Stimulated activated CD4-positive, alpha-beta T cell treated with anti-CD3 and anti-CD28 coated beads, Interleukin-12 subunit alpha, Interleukin-12 subunit beta, amount 100 ng/mL, for 4 hours (primary cell): ENCODE measurements around the gene FSIP1.

Experiments used
- DNase-seq: peaks from one replicate; pipeline ENCODE4 v3.0.0-alpha.2; 2020

Gene FSIP1

DNA sequence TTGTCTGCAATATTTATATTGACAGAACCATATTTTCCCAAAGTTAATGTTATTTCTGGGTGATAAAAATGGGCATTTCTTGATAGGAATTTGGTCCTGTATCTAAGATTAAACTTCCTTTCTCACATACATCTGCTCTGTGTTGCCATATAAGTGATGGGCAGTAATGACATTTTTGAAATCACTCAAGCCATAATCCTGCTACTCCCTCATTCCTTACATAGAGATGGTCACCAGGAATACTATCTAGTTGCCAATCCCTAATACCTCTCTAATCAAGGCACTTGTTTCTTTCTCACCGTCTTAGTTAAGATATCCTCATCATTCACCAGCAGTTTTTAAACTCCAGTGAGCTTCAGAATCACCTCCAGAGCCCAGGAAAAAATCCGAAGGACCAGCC lies 68.4 kb downstream of the FSIP1 start:
- DNase-seq, result no peak

DNA sequence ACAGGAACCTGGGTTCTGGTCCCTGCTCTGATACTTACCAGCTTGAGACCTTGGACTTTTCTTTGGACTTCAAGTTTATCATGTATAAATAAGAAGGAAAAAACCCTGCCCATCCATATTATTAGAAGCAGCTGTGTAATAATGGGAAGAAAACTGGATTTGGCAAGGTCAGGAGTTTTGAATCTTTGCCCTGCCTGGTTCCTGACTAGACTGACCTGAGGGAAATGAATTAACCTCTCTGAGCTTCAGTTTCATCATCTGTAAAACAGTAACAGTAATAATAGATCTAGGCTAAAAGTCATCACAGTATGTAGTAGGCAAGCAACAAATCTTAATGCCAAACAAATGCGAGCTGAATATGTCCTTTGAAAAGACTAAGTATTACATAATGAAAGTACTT lies 68.8 kb downstream of the FSIP1 start:
- DNase-seq, result no peak

DNA sequence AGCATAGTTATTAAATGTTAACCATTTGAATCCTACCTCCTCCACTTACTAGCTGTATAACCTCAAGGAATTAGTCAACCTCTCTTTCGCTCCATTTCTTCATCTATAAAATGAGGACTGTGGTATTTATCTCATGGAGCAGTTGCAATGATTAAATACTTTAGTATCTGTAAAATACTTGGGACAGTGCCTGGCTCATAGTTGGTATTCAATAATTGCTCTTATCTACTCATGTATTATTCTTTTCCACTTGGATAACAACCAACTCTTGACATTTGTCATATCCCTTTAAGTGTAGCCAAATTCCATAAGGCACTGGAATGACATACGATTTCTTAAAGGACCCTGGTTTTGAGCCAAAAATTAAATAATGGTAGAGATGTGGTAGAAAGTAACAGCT lies 72.0 kb downstream of the FSIP1 start:
- DNase-seq, result no peak

DNA sequence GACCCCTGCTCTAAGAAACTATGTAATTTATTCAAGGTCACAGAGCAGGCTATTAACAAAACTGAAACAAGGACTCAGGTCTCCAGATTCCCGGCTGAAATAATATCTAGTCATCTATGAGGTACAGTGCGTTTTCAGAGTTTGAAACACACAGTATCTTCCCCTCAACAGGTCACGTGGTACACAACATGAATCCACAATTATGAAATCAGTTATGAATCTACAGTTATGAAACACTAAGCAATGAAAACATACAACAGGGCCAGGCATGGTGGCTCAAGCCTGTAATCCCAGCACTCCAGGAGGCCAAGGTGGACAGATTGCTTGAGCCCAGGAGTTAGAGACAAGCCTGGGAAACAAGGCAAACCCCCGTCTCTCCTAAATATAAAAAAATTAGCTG lies 72.7 kb downstream of the FSIP1 start:
- DNase-seq, result no peak

DNA sequence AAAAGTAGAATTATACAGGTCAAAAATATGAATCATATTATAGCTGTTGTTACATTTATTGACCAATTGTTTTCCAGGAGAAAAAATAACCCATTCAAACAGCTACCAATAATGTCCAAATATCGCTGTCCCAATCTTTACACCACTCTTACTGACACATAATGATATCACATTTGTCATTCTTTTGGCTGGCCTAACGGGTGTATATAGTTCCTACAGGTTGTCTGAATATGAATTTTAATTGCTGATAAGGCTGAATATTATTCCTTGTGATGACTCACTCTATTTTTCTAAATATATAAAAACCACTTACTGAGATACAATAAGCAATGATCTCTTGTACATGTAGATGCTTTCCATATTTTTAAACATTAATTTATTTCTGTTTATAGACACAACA lies 76.4 kb downstream of the FSIP1 start:
- no peak for DNase-seq

DNA sequence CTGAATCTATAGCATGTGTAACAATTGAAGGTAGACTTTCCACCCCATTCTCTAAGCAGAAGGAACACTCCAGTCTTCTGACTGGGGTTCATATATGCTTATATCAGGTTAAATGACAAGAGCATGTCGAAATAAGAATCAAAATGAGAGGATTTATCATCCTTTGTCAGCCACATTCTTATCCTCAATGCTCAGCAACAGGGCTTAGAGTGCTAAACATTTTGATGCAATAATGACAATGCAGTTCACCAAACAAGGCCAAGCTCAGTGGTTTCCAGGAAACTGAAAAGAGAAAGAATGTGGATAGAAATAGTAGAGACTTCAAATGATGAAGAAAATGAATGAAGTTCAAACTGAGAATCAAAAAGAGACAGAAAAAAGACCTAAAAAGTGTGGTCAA lies 78.0 kb downstream of the FSIP1 start:
- no peak for DNase-seq

DNA sequence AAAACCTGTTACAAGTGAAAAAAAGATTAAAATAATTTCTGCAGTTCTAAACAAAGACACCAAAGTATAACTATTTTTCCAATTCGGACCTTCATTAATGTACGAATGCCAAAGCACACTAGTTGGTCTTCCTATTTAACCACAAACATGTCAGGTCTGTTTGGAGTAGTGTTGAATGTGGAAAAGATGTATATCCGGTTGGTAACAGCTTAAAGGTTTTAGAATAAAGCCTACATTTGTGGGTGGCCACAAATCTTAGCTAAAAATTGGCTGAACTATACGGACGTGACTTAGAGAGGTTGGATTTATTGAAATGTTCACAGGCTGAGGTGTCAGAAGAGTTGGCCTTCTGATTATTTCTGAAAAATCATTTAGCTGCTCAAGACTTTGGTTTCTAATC lies 78.4 kb downstream of the FSIP1 start:
- no peak for DNase-seq

DNA sequence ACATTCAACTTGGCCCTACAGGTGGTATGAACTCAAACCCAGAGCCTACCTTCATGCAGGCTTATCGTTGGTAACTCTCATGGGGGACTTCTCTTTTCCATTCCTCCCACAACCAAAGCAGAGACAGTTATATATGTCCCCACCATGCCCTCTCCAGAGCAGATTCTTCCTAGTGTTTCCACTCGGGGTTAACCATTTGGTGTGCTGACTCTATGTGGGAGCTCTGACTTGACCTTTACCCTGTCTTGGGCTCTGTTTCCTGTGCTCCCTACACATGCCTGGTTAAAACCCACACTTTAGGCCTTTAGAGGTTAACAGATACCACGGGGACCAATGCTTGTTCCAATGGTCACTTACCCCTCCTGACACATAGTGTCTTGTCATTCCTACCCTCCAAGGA lies 80.7 kb downstream of the FSIP1 start:
- no peak for DNase-seq

DNA sequence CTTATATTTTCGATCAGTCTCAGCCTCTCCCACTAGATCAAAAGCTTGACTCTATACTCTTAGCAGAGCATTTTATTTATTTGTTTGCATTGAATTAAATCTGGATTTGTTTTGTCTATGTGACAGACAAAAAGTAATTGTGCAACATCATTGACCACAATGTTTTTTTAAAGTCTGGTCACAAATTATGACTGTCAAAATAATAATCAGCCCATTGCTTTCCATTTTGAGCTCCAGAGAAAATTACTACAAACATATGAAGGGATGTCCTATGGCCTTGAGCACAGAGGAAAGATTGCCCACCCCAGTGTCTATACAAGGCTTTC lies 82.3 kb downstream of the FSIP1 start:
- DNase-seq, result no peak

DNA sequence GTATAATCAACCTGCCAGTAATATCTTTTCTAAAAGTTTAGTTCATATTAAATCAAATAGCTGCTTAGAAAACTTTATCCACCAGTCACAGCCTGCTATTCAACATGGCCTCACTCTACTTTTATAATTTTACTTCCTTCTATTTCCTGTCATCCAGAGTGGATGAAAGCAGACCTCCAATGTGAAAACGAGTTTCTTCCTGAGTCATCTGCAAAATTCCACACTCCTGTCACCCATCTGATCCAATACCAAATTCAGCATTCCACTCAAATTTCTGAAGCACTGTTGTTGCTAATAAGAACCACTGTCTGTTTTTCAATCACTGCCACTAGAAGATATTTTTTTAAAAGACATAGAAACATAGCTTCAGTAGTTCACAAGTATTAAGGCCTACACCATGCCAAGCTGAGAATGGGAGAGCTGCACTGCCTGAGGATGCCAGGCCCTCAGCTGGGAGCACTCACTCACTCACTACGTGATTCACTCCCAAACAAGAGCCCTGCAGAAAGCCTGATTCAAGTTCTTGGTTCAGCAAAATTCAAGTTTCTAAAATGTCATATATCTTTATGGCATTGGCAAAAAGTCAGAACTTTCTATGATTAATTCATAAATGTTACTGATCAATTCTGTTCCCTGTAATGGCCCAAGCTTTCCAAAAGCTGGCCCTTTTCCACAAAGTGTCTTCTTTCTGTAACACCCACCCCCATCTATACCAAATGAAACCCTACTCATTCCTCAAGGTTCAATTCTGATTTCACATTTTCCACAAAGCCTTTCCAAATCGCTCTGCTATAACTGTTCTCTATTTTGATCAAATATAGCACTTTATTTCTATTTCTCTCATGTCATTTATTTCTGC lies 82.9 kb downstream of the FSIP1 start:
- no peak for DNase-seq

DNA sequence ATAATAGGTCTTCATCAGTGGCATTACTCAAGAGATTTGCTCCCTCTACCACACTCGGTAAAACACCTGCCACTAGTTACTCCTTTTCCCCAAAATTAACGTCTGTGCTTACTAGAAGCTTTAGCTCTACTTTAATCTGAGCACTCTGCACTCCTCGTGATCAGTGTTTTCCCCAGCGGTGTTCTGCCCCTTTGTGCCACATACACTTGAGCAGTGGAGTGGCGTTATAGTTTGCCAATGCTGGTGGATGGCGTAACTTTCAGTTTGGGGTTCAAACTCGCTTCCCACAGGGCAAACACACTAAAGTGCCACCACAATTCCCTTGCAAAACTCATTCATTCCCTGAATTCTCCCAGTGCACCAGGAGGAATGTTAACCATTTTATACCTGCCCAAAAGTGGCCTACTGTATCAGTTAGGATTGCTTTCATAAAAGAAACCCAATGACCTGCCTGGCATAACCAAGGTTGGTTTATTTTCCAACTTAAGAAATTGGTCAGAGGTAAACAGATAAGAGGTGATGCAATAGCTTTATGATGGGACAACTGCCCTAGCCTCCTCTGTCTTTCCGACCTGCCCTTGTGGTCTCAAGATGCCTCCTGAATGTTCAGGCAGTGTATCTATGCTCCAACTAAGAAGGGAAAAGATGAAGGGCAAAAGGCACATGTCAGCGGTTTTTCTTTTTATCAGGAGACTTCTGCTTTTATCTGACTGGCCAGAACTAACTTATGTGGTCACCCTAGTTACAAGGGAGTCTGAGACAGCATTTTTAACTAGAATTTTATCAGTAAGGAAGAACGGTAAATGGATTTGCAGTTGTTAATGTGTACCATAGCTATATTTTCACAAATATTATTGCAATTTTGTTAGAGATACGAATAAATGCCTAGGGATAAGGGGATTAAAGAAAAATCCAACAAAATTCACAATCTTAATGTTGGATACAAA lies 83.9 kb downstream of the FSIP1 start:
- no peak for DNase-seq

DNA sequence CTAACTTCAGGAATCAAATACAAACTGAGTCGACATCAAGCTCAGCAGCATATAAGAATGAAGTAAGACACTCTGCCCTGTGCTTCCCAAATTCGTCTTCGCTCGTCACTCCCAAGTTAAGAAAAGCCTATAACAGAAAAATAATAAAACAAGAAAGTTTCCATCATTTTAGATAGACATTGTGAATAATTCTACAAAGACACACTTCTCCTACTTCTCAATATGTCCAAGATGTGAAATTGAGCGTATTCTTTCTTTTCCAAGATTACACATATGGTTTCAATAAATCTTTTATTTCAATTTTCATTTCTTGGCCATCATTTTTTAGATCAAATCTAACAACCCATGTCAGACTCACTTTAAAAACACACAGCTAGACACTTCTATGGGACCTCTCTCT lies 85.1 kb downstream of the FSIP1 start:
- DNase-seq, result no peak

DNA sequence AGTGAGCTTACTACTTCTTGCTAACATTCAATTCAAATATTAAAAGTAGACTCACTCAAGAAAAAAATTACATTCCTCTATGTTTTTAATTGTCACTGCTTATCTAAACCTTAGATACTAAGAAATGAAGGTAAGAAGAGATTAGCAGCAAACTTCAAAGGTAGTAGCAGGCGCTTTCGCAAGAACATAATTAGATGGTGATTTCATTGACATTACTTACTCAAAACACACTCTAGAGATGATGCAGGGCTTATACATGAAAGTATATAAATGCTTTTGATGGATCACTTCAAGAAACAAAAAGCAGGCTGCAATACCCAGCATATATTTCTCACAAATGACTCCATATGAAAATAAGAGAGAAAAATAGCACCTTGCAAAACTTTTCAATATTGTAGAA lies 86.8 kb downstream of the FSIP1 start:
- DNase-seq, result no peak

DNA sequence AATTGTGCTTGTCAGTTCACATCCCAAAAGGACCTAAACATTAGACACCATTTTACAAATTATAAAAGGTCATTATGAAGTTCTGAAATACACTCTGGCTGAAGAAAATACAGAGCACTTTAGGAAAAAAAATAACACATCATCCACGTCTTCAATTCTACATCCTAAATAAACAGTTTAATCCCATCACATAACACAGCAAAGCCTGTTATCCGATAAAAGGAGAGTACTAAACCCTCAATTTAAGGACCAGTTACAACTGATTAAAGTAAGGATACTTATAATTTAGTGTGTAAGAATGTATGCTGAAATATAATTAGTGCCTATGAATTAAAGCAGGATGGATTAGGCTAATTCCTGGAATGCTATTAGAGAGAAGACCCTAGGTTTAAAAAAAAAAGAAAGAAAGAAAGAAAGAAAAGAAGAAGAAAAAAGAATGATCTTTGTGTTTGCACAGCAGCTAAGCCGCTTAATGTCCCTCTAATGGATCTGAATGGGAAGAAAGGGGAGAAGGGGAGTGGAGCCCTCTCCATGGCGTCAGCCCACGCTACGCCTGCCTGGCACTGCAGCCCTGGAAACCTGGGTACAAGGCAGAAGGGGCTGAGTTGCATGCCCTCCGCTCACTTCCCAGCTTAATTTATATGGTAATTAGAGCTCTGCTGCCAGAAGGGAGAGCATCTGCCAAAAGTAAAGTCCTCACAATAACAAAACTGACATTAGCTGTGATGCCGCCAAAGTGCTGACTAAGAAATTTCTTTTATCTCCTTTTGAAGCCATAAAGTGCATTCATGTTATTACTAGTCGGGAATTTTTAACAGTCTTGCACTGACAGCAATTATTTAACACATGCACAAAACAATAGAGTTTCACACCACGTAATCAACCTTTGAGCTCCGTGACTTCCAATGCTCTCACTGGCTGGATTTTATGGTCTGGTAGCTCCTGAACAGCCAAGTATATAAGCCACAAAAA lies 90.0 kb downstream of the FSIP1 start:
- DNase-seq, result no peak

DNA sequence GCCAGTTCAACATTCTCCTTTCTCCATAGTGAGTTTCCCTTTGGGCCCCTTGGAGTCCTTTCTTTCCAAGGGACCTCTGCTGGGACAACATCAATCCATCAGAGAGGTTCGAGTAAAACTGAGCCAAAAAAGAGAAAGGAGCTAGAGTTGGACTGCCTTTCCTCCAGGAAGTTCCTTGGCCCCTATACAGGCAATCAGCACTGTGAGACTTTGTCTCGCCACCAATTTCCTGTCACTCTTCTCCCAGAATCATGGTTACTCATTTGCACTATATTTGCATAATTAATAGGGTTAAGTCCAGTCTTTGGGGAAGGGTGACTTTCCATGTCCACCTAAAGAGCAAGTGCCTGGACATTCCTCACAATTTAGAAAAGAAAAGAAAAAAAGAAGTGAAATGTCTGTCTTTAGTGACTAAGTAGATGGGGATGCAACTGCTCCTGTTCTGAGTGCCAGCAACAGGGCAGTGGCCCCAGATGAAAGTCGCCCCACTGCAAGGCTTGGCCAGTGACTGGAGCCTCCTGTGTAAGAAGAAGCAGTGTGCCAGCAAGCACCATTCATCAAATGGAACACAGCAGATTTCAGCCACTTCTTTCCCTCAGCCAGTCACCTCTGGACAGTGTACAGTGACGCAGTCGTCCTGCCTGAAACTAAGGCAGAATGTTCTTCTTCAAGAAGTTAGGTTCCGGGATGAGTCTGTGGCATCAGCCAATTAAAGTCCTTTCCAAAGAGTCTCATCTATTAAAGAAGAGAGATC lies 91.6 kb downstream of the FSIP1 start:
- no peak for DNase-seq

DNA sequence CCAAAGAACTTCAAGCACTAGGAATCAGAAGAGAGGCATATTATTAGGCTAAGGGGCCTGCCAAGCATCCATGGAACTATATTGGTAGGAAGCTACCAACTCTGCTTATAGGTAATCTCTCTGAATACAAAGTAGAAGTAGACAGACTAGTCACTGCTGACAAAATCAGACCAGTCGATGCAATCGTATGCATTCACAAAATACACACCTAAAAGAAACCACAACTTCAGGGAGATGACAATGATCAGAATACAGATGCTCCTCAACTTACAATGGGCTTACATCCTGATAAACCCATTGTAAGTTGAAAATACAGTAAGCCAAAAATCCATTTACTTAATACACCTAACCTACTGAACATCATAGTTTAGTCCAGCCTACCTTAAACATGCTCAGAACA lies 94.7 kb downstream of the FSIP1 start:
- no peak for DNase-seq

DNA sequence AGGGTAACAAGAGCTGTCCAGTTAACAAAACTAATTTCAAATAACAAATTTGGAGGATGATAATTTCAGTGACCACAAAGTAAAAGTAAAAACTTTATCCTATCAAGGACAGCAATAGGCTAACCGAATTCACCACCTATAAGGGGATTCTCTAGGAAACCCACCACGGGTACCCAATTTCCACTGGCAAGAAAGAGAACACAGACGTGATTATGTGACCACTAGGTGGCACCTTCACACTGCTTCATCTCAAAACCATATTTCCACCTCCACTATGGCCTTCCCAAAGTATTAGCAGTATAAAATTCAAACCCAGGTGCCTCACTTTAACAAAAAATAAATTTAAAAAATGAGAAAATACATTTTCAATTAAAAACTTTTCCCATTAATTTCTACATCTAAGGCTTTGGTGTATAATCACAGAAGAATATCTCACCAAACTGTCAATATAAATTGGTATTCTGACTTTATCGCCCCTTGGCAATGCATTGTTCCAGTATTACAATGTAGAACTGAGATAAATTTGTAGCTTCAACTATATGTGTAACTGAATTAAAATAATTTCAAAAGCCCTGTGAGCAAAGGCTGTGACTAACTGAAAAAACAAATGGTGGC lies 96.5 kb downstream of the FSIP1 start:
- DNase-seq, result peak; percentile 5

DNA sequence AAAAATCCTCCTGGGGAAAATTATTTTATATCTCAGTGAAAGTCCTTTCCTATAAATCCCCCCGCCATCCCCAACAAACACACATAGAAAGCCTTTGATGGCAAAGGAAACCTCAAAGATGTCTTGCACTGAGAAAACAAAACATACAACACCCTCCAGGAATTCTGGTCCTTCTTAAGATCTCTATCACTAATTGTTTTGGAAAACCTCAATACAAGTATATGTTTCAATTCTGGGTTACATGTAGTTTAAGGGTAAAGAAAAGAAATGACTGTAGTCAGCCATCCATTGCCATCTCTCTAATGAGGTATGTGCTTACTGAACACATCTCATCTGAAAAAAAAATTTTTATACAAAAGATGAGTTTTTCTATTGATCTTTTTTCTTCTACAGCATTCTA lies 97.3 kb downstream of the FSIP1 start:
- no peak for DNase-seq

DNA sequence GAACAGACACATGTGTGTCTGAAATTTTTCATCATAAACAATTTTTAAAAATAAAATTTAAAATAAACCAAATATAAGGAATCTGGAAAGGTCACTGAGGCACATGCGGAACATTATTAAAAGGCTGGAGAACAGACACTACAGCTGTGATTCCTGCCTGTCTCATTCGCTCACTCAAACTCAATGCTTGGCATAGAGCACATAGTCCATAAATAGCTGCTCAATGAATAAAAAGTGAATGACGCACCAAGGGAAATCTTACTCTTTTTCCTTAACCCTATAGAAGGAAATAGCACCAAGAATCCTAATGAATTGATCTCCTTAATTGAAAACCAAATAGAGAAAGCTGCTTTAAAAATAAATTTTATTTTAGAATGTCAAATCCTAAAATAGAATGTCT lies 98.4 kb downstream of the FSIP1 start:
- no peak for DNase-seq

DNA sequence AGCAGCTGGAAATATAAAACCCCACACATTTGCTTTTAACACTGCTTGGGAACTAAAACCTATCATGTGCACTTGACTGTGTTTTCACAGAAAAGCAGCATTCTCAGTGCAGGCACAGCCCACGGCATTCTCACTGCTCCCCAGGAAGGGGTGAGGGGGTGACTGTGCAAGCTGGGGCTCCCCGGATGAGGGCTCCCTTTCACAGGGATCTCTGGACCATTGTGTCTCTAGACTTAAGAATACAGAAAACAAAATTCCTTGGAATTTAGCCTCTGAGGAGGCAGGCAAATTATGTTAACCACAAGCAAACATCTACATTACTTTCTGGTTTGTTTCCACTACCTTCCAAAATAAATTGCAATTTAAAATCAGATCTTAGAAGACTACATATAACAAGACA lies 100.3 kb downstream of the FSIP1 start:
- DNase-seq, result no peak

DNA sequence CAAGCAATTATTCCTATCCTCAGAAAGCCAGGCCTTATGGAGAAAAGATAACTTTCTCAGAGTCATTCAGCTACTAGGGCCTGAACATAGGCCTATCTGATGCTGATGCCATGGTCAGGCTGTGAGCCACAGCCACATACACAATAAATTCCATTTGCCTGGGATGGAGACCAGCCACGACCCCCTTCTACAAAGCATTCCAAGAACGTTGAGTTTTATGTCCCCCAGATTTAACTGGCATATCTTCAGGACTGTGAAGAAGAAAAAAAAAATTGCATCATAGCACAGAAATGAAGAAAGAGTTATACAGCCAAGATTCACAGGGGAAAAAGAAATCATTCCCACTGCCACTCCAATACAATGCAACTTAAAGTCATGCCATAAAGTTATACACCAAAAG lies 101.8 kb downstream of the FSIP1 start:
- DNase-seq, result no peak

DNA sequence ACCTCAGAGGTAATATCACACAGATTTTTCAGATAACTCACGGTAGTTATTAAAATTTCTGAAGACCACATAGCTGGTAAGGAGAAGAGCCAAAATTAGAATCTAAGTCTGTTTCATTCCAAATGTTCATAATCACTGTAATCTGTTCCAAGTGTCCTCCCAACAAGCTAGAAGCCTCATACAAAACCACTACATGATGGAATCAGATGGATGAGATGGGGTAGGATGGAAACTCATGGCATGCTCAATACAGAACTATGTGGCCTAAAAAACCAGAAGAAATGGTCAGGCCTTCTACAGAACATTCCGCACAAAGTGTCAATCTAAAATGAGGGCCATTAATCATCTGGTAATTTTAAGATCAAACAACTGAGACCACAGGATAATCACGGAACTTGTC lies 110.0 kb downstream of the FSIP1 start:
- no peak for DNase-seq
